Medulla oblongata (tissue), 1 donor: ENCODE data around the gene B4GALNT3.
"Not testable (repeated sequence)": the region's sequence is repeated elsewhere in the genome, so short reads cannot be mapped to it uniquely, and the experiment has no call there.

ENCODE experiments used
- DNase-seq: peaks from one replicate; pipeline ENCODE4 v3.0.0-alpha.2; 2015; ENCODE audit errors: extremely low spot score

Gene B4GALNT3

GRCh38 chr12:459430-460258 is at the start of gene B4GALNT3:
TSS of gene B4GALNT3 (plus strand) at chr12:459939. CDS start at chr12:460377, 438 bp downstream.
- DNase-seq: no peak

DNA sequence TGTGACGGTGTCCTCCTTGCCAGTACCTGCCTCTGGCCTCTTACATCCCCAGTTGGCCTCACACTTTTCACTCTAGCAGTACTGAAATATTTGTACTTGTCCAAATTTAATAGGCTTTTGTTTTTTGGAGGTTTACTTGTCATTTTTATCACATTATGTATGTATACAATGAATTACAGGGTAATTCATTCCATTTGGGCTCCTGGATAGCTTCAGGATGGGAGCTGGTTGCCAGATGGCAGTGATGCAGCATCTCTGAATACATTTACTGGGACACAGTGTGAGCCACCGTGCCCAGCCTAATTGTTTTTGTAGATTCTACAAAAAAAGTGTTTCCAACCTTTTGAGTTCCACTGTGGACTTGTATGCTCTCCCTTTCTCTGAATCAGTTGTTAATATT is 44.9 kb upstream of the B4GALNT3 start:
- no peak for DNase-seq

- DNase-seq: no peak
Observed at GRCh38 chr12:418432-418831, 41.3 kb upstream of the B4GALNT3 start.

DNA sequence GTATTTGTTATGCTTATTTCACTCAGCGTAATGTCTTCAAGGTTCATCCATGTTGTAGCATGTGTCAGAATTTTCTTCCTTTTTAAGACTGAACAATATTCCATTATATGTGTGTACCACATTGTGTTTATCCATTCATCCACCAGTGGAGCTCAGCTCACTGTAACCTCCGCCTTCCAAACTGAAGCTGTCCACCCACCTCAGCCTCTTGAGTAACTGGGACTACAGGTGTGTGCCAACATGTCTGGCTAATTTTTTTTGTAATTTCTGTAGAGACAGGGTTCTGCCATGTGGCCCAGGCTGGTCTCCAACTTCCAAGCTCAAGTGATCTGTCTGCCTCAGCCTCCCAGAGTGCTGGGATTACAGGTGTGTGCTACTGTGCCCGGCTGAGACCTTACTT is 37.2 kb upstream of the B4GALNT3 start:
- no peak for DNase-seq

GRCh38 chr12:435737-436136 is 24.0 kb upstream of the B4GALNT3 start:
- not testable (repeated sequence) for DNase-seq

GRCh38 chr12:442235-442884 is 17.4 kb upstream of the B4GALNT3 start:
- DNase-seq: peak; percentile 78

GRCh38 chr12:447141-447540 is 12.6 kb upstream of the B4GALNT3 start:
- no peak for DNase-seq

GRCh38 chr12:449203-449602 is 10.5 kb upstream of the B4GALNT3 start:
- no peak for DNase-seq

- DNase-seq: no peak
Observed at GRCh38 chr12:450438-450837, 9.3 kb upstream of the B4GALNT3 start.

- DNase-seq: no peak
Observed at GRCh38 chr12:452667-453210, 7.0 kb upstream of the B4GALNT3 start.

DNA sequence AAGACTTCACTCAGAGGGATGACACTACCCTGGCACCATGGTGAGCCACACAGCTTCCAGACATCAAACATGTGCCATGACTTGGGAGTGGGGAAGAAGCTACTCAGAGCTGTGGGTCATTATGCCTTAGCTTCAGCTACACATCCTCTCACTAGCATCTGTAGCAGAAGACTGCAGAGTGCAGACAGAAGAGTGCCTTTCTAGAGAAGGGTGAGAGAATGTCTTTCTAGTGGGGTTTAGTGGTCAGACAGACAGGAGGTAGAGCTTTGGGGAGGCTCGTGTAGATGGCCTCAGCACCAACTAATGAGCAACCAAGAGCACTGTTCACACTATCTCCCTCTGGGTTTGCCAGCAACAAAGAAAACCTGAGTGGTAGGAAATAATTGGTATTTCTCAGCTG is 4.9 kb upstream of the B4GALNT3 start:
- no peak for DNase-seq

GRCh38 chr12:455821-456220 is 3.9 kb upstream of the B4GALNT3 start:
- DNase-seq: no peak

DNA sequence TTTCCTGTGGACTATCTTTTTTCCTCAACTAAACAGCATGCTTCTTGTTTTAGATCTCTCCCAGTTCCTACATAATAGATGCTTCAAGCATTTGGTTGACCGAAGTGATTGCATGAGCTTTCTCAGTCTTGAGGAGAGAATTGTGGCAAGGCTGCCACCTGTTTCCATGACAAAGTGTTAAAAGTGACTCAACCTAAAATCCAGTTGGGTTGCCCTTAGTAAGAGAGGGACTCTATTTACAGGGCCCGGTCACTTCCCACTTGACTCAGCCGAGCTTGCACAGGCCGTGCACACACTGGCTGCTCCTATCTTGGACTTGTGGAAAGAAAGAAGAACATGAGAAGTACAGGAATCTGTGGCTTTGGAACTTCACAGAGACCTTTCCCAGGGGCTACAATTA is 2.1 kb upstream of the B4GALNT3 start:
- DNase-seq: no peak

- no peak for DNase-seq
Observed at GRCh38 chr12:459050-459429, 699 bp upstream of the B4GALNT3 start.

- no peak for DNase-seq
Observed at GRCh38 chr12:460261-461230, 807 bp downstream of the B4GALNT3 start.

- no peak for DNase-seq
Observed at GRCh38 chr12:461425-461824, 1.7 kb downstream of the B4GALNT3 start.

DNA sequence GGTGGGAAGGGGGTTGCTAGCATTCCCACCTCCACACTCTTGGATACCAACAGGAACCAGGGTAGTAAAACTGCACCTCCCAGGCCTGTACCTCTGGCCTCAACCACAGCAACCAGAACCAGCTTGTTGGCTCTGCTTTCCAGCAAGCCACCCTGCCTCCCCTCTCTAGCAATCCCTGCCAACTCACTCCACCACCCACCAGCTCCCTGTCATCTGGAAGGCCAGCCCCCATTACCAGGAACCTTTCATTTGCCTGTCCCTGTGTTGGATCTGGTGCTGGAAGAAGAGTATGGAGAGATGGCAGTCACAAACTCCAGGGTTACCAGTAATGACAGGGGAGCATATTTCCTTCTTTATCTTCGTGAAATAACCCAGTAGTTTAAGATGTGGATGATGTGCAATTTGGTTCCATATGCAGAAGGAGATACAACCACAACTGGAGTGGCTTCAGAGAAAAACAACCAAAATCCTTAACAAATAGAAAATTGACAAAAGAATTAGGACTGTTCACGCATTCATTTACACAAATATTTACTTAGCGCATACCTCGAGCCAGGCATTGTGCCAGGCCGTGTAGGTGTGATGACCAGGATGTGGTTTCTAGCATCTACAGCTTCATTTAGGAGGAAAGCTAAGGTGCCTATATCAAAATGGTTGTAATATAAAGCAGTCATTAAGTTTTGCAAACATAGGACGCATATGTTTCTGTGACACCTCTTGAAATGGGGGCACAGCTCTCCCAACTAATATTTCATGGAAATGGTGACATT is 3.4 kb downstream of the B4GALNT3 start:
- DNase-seq: no peak

DNA sequence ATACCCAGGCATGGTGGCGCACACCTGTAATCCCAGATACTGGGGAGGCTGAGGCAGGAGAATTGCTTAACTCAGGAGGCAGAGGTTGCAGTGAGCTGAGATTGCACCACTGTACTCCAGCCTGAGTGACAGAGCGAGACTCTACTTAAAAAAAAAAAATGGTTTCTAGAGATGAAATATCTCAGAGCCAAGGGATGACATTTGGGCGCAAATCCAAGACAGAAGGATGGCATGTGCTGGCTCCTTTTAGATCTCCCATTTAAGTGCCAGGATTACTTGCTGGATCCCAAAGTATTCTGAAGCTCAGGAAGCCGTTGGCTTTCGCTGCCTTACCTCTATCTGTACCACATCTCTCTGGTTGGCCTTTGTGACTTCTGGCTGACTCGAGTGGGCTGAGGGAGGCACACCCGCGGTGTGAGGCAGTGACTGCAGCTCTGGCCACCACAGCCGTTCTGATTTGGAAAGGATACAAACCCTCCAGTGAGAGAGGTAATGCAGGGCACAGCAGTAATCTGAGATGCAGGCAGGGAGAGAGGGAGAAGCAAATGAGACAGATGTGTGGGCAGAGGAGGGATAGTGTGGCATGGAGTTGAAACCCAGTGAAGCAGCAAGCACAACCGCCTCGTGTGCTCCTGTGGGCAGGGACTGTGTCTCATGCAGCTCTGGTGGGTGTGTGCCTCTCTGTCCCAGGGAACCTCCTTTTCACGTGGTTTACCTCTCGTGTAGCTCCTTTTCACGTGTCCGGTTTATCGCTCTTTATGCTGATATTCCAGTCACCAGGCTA is 4.9 kb downstream of the B4GALNT3 start:
- no peak for DNase-seq

DNA sequence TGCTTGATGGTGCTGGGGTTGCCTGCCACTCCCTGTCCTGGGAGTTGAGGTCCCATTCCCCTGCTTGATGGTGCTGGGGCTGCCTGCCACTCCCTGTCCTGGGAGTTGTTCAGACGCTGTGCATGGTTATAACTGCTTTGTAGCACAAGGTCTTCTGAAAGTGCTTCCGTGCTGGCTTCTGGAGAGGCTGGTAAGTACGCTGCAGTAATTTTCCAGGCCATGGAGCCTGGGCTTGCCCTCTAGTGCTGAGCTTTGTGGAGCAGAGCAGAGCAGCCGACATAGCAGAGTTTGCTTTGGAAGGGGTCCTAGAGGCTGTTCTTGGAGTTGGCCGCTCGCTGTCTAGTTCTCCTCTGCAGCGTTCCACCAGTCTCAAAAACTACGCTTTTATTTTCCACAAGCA is 6.3 kb downstream of the B4GALNT3 start:
- no peak for DNase-seq

DNA sequence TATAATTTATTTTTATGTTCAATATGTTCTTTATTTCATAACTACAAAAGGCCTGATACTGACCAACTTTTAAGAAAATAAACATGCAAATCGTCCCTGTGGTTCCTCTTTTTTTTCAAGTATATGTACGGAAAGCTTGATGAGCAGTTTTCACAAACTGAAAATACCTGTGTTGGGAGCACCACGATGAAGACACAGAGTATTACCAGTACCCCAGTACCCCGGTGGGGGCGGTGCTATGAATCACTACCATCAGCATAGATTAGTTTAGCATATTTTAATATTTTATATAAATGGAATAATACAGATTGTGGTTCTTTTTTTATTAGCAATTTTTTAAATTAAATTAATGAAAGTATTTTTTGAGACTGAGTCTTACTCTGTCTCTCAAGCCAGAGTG is 7.0 kb downstream of the B4GALNT3 start:
- no peak for DNase-seq
